HT1080 (cell line): ENCODE data around the gene AADACL4. TPM values are rescaled to one million over a fixed set of nuclear protein-coding genes. Genes with fewer than 3 reads are reported as not detected.

Experiments used
- DNase-seq: peaks from one replicate; pipeline ENCODE4 v3.0.0-alpha.2; 2015; ENCODE audit warnings: low read depth
- polyA plus RNA-seq, 2 experiments: library from polyadenylated mRNA; depleted of rRNA; stranded (reverse); fragments of >200 nt; gene quantifications; 2 replicates each; pipeline ENCODE4 v1.2.3, GENCODE V29; 2015
- total RNA-seq: library from RNA; depleted of rRNA; stranded (reverse); fragments of >200 nt; shearing (Covaris generic); gene quantifications from 2 replicates; pipeline ENCODE4 v1.2.3, GENCODE V29; 2014; rRNA removed

The AADACL4 gene
- total RNA-seq, result not detected in 2 replicates
- not detected in 2 replicates for polyA plus RNA-seq (2015; cell fraction: cytosol; rRNA removed)
- not detected in 2 replicates for polyA plus RNA-seq (2015; cell fraction: nucleus; rRNA removed)

DNA sequence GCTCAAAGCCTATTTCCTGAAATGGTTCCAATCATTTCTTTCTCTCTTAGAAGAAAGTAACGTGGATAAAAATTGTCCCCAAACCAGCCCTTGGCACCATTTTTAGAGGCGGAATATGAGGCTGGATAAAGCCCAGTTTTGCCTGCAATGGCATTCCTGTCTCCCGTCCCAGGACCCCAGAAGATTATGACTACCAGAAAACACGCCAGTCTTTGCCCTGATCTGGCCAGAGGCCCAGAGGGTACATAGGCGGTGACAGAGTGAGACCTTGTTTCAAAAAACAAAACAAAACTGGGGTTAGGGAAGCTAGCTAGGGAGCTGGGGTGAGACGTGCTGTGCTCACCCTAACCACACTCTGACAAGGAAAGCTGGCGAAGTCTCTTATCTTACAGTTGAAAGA is at the start of gene AADACL4:
Gene AADACL4 (plus strand): TSS at position 301 of the 400 bp plus-strand sequence. CDS start 462 bp downstream, outside the sequence.
- DNase-seq, result no peak

DNA sequence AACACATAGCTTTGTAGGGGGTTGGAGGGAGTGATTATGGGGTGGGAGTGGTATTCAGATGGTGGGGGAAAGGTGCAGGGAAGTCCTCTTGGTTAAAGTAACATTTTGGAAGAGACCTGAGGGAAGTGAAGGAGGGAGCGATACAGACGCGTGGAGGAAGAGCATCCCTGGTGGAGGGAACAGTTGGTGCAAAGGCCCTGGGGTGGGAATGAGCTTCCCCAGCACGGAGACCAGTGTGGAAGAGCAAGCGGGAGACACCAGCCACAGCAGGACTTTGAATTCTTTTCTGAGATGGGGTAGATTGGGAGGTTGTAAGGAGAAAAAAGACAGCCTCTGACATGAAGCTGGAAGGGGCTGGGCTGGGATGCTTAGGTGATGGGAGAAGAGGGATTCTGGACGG is 49.4 kb upstream of the AADACL4 start:
- DNase-seq, result no peak

GRCh38 chr1:12594966-12595756 is 48.7 kb upstream of the AADACL4 start:
- DNase-seq, result no peak

GRCh38 chr1:12595757-12596006 is 48.2 kb upstream of the AADACL4 start:
- no peak for DNase-seq

GRCh38 chr1:12596007-12596821 is 47.7 kb upstream of the AADACL4 start:
- peak; percentile 68 for DNase-seq

GRCh38 chr1:12597792-12598191 is 46.1 kb upstream of the AADACL4 start:
- DNase-seq, result no peak

GRCh38 chr1:12598974-12599373 is 44.9 kb upstream of the AADACL4 start:
- DNase-seq, result no peak

DNA sequence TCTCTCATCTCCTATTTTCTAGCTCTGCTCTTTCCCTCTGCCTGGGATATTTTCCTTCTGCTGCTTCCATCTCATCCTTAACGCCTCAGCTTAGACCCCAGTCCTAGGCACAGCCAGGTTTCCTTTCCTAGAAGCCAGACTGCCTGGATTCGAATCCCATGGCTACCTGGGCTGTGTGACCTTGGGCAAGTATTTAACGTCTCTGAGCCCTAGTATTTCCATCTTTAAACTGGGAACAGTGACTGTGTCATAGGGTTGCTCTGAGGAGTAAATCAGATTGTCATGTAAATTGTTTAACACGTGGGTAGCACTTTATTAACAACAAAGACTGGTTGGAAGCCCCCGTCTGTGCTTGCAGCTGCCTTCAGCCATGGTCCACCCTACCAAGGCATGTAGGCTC is 44.2 kb upstream of the AADACL4 start:
- DNase-seq, result no peak

GRCh38 chr1:12600335-12600734 is 43.5 kb upstream of the AADACL4 start:
- DNase-seq, result no peak

DNA sequence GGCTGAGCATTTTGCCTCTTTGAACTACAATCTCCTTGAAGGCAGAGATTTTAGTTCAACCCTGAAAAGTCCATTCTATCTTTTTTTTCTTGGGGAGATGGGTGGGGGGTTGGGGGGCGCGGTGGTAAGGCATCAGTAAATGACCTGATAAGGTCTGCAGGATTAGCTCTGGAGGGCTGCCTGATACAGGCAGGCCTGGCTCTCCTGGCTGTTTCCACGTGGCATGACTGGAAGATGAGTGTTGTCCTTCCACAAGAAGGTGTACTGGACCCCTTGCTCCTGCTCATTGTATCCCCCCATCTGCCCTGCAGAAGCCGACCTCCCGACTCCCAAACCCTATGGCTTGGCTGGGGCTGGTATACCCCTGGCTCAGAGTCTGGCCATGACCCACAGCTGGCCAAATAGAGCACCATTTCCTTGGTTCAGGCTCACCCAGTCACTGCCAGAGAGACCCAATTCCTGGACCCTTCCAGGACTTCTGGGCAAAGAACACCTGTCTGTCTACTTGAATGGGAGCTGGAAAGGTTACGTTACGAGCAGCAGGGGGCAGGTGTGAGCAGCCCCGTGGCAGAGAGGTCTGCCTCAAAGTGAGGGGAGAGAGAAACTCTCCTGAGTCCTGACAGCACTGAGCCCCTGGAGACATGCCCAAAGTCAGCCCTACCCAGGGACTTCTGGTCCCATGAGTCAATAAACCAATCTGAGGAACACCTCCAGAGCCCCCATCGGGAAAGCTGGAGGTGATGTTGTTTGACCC is 42.8 kb upstream of the AADACL4 start:
- no peak for DNase-seq

- DNase-seq, result peak; percentile 85
Measured at GRCh38 chr1:12601700-12602658, 41.9 kb upstream of the AADACL4 start.

DNA sequence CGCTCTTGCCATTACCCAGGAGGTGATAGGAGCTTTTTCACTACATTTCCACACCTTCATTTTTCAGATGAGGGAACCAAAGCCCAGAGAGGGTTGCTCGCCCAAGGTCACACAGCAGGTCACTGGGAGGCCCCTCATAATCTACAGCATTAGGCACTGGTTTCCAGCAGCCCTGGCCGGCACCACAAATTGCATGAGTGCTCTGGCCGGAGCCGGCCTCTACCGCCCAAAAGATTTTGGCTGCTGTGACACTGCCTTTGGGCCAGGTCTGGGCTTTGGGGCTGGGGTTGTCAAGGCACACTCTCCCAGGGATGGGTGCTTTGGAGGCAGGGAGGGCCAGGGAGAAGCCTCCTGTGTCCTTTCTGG is 41.2 kb upstream of the AADACL4 start:
- no peak for DNase-seq

DNA sequence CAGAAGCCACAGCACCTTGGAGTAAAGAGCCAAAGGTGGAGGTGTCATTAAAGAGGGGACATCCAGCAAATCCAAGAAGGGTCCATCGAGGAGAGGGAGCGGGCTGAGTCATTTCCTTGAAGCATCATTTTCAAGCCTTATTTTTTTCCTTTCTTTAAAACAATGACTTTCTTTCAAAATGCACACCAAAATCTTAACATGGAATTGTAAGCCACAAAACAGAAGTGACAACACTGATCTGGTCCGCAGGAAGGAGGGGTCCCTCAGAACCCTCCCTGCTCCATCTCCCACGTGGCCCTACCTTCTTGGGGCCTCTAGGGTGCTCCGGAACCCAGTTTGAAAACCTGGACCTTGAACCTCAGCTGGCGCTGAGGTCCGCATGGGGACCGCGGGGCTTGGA is 40.7 kb upstream of the AADACL4 start:
- peak; percentile 55 for DNase-seq

DNA sequence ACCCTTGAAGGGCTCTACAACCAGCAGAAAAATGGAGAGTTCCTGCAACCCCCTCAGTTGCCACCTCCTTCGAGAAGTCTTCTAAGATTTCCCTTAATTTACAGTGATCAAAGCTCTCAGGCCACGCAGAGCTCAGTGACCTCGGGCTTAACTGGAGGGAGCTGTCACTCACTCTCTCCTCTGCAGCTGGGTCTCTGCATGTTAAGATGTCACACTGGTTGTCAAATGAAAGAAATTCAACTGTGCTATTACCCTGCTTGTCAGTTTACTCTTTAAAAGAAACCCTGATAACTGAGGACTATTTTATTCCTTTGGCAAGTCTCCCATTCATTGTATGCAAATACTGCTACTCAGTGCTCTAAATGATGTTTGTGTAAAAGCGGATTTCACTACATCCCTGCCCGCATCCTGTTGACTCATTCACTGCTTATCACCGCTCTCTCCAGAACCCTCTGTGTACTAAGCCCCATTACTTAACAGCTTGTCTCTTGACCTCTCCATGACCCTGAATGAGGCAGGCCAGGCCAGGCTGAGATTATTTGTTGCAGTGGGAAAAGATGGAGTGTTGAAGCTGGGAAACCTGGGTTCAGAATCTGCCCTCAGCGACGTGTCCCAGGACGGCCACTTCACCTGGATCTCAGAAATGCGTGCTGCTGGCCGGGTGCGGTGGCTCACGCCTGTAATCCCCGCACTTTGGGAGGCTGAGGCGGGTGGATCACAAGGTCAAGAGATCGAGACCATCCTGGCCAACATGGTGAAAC is 39.6 kb upstream of the AADACL4 start:
- peak; percentile 97 for DNase-seq

- no peak for DNase-seq
Measured at GRCh38 chr1:12604986-12605385, 38.9 kb upstream of the AADACL4 start.

DNA sequence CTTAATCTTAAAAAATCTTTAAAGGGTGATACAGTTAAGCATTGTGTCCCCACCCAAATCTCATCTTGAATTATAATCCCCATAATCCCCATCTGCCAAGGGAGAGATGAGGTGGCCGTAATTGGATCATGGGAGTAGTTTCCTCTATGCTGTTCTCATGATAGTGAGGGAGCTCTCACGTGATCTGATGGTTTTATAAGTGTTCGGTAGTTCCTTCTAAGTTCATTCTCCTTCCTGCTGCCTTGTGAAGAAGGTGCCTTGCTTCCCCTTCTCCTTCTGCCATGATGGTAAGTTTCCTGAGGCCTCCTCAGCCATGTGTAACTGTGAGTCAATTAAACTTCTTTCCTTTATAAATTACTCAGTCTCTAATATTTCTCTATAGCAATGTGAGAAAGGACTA is 36.6 kb upstream of the AADACL4 start:
- no peak for DNase-seq

- DNase-seq, result no peak
Measured at GRCh38 chr1:12608311-12608957, 35.5 kb upstream of the AADACL4 start.

- DNase-seq, result no peak
Measured at GRCh38 chr1:12609469-12610003, 34.3 kb upstream of the AADACL4 start.

GRCh38 chr1:12610305-12610935 is 33.5 kb upstream of the AADACL4 start:
- no peak for DNase-seq
